Epithelial cell of prostate (primary cell): Measurements from ENCODE around the gene SERPINA6.
"Not testable (repeated sequence)": the region's sequence is repeated elsewhere in the genome, so short reads cannot be mapped to it uniquely, and the experiment has no call there.

Experiments
- DNase-seq: peaks from one replicate; pipeline ENCODE4 v3.0.0-alpha.2; 2011; ENCODE audit warnings: low read depth, low spot score
- H3K27ac ChIP-seq: fragments of 450-650 bp; 2 replicates; pipeline ENCODE4 v1.5.1; 2017; ENCODE audit warnings: mild to moderate bottlenecking

Gene SERPINA6

GRCh38 chr14:94296181-94296545, 27.0 kb downstream of the SERPINA6 start:
- not testable (repeated sequence) for DNase-seq, H3K27ac ChIP-seq

GRCh38 chr14:94295360-94296180, 27.6 kb downstream of the SERPINA6 start:
- H3K27ac ChIP-seq = no peak overlapping the region
- DNase-seq = no peak

- H3K27ac ChIP-seq = no peak overlapping the region
- DNase-seq = no peak
Measured at GRCh38 chr14:94293578-94293924, 29.6 kb downstream of the SERPINA6 start.

GRCh38 chr14:94292872-94293577, 30.1 kb downstream of the SERPINA6 start, which contains the start of gene SERPINA10:
SERPINA10 (minus strand) TSS chr14:94293268; CDS start chr14:94290593, 2,675 bp downstream.
- DNase-seq = no peak
- H3K27ac ChIP-seq = no peak within 1 kb of the TSS

- no peak for DNase-seq
- no peak overlapping the region for H3K27ac ChIP-seq
Measured at GRCh38 chr14:94292526-94292871, 30.6 kb downstream of the SERPINA6 start.

DNA sequence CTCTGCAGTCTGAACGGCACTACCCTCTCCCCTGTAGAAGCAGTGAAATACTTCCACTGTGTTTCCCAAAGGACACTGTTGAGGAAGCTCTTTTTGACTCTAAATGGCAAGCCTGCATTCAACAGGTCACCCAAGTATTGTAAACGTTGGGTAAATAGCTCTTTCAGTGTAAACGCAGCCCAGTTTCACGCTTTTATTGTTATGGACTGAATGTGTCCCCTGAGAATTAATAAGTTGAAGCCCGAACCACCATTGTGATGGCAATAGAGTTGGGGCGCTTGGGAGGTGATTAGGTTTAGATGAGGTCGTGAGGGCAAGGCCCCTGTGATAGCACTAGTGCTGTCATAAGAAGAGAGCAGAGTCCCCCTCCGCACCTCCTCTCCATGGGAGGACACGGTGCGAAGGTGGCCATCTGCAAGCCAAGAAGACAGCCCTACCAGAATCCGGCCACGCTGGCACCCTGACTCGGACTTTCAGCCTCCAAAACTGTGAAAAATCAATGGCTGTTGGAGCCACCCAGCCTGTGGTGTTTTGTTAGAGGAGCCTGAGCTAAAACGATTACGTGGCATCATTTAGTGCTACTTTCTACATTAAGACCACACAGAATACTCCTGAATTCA, 31.1 kb downstream of the SERPINA6 start:
- no peak for DNase-seq
- no peak overlapping the region for H3K27ac ChIP-seq

DNA sequence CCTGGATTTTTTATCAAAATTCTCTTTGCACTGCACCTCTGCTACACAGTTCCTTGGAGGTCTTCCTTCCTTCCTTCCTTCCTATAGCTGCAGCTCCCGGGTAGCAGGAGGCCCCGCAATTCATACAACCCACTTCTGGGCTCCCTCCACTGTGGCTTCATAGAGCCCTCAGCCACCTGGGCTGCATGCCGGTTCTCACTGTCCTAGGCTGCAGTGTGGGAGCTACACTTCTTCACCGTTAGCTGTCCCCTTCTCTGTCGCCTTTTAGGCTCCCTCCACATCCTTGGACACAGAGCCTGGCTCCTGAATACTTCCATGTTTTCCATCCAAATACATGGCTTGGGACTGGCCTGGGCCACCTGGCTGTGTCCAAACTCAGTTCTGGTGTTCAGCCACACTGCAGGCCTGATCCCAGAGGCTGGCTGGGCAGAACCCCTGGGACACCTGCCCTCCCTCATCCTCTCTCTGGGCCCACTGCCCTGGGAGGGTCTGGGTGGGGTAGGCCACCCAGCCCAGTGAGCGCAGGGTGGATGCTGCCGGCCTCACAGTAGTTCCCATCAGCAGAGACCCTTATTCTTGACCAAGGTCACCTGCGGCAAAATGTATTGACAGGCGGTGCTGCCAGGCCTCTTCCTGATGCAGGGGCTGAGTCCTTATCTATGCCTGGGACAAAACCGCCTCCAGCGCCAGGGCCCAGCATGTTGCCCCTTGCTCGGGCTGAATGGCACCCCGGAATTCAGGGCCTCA, 31.8 kb downstream of the SERPINA6 start:
- no peak overlapping the region for H3K27ac ChIP-seq
- no peak for DNase-seq

DNA sequence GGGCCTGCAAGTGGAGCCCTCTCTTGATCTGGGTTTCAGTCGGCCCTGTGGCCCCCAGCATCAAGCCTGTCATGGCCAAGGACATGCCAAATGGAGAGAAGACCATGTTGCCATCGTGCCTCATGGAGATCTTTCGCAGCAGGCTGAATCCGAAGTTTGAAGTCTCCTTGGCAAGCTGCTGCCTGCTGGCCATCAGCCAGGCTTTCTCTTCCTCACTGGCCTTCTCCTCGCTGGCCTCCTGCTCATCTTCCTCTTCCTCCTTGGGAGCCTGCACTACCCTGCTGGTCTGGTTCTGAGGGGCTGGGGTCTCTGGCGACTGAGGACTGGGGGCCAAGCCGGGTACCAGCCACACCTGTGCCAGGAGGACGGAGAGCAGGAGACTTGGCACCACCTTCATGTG, 32.9 kb downstream of the SERPINA6 start:
- no peak for DNase-seq
- H3K27ac ChIP-seq = no peak overlapping the region

GRCh38 chr14:94288610-94289465, 34.3 kb downstream of the SERPINA6 start:
- no peak overlapping the region for H3K27ac ChIP-seq
- DNase-seq = no peak

GRCh38 chr14:94285158-94285557, 38.0 kb downstream of the SERPINA6 start:
- H3K27ac ChIP-seq = no peak overlapping the region
- DNase-seq = no peak

GRCh38 chr14:94284221-94284620, 38.9 kb downstream of the SERPINA6 start:
- no peak for DNase-seq

GRCh38 chr14:94282991-94283723, 40.0 kb downstream of the SERPINA6 start:
- H3K27ac ChIP-seq = no peak overlapping the region
- no peak for DNase-seq

More at GRCh38 chr14:94284221-94284620, 38.9 kb downstream of the SERPINA6 start:
- no peak overlapping the region for H3K27ac ChIP-seq

GRCh38 chr14:94278731-94279130, 44.4 kb downstream of the SERPINA6 start:
- no peak for DNase-seq
- no peak overlapping the region for H3K27ac ChIP-seq

- H3K27ac ChIP-seq, DNase-seq: not testable (repeated sequence)
Measured at GRCh38 chr14:94276898-94277561, 46.1 kb downstream of the SERPINA6 start.

DNA sequence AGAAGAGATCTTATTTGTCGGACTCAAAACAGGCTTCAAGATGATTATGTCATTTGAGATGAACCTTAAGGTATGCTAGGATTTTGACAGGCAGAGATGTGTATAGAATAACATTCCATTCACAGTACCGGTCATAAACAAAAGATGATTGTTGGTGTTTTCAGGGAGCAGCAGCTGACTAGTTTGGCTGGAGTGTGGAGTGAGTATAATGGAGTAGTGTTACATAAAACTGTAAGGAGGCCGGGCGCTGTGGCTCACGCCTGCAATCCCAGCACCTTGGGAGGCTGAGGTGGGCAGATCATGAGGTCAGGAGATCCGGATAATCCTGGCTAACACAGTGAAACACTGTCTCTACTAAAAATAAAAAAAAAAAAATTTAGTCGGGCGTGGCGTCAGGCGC, 54.0 kb downstream of the SERPINA6 start:
- no peak overlapping the region for H3K27ac ChIP-seq
- no peak for DNase-seq

GRCh38 chr14:94268582-94268981, 54.6 kb downstream of the SERPINA6 start:
- not testable (repeated sequence) for DNase-seq, H3K27ac ChIP-seq

- no peak overlapping the region for H3K27ac ChIP-seq
- DNase-seq = no peak
Measured at GRCh38 chr14:94267352-94267751, 55.8 kb downstream of the SERPINA6 start.

DNA sequence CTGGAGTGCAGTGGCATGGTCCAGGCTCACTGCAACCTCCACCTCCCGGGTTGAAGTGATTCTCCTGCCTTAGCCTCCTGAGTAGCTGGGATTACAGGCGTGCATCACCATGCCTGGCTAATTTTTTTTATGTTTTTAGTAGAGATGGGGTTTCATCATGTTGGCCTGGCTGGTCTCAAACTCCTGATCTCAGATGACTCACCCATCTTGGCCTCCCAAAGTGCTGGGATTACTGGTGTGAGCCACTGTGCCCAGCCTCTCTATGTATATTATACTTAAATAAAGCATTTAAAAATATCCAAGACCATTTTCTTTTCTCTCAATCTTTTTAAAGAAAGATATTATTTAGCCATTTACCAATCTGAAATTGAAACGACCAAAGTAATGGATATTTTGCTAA, 58.9 kb downstream of the SERPINA6 start:
- DNase-seq, H3K27ac ChIP-seq: not testable (repeated sequence)
